ENCODE data around the gene CFAP54.

The CFAP54 gene

DNA sequence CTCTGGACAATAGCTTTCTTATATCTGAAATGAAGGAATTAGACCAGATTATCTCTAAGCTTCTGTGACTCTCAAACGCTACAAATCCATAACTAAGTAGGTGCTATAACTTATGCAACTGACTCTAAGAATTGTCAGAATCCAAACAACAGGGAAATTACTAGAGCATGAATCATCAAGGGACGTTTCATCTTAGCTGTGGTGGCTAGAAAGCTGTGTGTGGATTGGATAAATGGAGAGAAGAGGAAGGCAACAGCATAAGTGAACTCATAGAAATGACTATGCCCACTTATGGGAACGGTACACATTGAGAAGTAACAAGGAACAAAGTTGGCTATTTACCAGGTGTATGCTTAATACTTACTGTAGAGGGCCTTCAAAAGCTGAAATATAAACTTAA lies 321.7 kb downstream of the CFAP54 start:
- Histone ChIP-seq H3K27me3 (ENCODE audit: insufficient read depth, low read length) (no peaks in the 10 kb centered on the region), H3K9me3 (ENCODE audit: low read length) (no peaks in the 10 kb centered on the region), H2AFZ (ENCODE audit: low read depth, low read length) (peak overlapping the region; percentile 43), H3K36me3 (ENCODE audit: insufficient read depth, low read length) (no peaks in the 10 kb centered on the region), H3K4me3 (ENCODE audit: low read length) (no peak overlapping the region), H3K4me1 (ENCODE audit: insufficient read depth, low read length) (peaks cover 17% of the 10 kb centered on the region)

DNA sequence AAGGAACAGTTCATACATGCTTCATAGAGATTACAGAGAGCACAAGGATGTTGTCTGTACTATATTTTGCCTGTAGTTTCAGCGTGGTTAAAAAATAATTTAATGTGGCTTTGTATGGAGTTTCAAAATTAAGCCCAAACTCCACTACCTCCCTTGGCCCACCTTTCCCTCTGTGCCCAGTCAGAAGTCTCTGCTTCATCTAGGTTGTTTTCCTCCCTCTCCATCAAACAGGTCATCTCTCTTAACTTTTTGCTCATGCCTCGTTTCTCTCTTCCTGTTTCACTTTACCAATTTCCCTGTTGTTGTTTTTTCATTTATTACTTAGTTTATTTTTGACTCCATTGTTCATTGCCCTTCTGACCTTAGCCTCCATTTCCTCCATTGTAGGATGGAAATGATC lies 322.8 kb downstream of the CFAP54 start:
- Histone ChIP-seq H3K4me1 (ENCODE audit: insufficient read depth, low read length) (peaks cover 17% of the 10 kb centered on the region), H3K9me3 (ENCODE audit: low read length) (no peaks in the 10 kb centered on the region), H3K27me3 (ENCODE audit: insufficient read depth, low read length) (no peaks in the 10 kb centered on the region), H2AFZ (ENCODE audit: low read depth, low read length) (no peak overlapping the region), H3K36me3 (ENCODE audit: insufficient read depth, low read length) (no peaks in the 10 kb centered on the region), H3K4me3 (ENCODE audit: low read length) (no peak overlapping the region)

DNA sequence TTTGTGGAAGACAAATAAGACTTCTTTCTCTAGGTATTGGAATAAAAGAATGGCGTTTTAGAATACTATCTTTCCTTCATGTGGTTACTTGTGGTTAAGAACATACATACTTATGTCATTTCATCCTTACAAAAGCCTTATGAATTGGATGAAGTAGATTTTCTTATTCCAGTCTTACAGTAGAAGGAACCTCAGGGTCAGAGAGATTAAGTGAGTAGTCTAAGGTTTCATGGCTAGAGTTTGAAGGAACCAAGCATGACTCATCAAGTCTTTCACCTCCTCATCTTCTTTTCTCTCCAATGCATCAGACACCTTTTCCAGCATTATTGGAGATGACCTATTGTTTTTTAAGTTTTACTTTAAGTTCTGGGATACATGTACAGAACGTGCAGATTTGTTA lies 324.8 kb downstream of the CFAP54 start:
- Histone ChIP-seq H3K4me3 (ENCODE audit: low read length) (no peak overlapping the region), H3K9me3 (ENCODE audit: low read length) (no peaks in the 10 kb centered on the region), H3K4me1 (ENCODE audit: insufficient read depth, low read length) (peaks cover 17% of the 10 kb centered on the region), H3K36me3 (ENCODE audit: insufficient read depth, low read length) (no peaks in the 10 kb centered on the region), H3K27me3 (ENCODE audit: insufficient read depth, low read length) (no peaks in the 10 kb centered on the region), H2AFZ (ENCODE audit: low read depth, low read length) (no peak overlapping the region)

DNA sequence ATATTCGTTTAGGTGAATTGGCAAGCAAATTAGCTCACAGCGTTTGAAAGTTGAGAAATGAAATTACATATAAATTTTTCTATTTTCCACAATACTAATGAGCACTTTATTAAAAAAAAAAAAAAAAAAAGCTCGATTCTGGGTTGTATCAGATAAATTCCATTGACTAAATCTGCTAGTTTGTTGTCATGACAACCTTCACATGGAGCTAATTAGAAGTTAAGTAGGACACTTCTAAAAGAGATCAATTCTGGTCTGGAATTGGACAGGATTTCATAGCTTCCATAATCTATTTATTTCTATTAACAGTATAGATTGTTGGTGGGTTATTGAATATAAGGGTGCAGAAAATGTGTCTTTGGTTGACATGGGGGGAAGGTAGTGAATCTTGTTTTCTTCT lies 332.2 kb downstream of the CFAP54 start:
- H3K4me1 ChIP-seq (ENCODE audit: insufficient read depth, low read length): peaks cover 8% of the 10 kb centered on the region
- no peak overlapping the region for H3K4me3 ChIP-seq (ENCODE audit: low read length)
- H2AFZ ChIP-seq (ENCODE audit: low read depth, low read length): no peak overlapping the region
- H3K36me3 ChIP-seq (ENCODE audit: insufficient read depth, low read length): no peaks in the 10 kb centered on the region
- no peaks in the 10 kb centered on the region for H3K9me3 ChIP-seq (ENCODE audit: low read length)
- no peaks in the 10 kb centered on the region for H3K27me3 ChIP-seq (ENCODE audit: insufficient read depth, low read length)

DNA sequence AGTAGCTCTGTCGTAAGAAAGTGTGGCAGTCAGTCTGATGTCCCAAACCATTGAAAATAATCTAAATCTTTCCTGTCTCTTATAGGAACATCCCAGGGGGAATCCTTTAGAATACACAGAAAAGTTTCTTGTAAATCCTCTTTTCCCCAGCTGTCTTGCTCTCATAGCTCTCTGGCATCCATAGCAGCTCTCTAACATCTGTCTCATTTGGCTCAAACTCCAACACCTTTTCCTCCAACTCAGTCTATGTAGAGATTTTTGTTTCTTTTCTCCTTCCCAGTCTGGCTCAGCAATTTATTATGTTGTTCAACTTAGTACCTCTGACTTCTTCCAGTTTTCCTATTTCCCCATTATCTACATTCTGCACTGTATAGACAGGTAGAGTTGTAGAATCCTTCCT lies 333.3 kb downstream of the CFAP54 start:
- Histone ChIP-seq H3K4me1 (ENCODE audit: insufficient read depth, low read length) (peaks cover 8% of the 10 kb centered on the region), H3K4me3 (ENCODE audit: low read length) (no peak overlapping the region), H3K27me3 (ENCODE audit: insufficient read depth, low read length) (no peaks in the 10 kb centered on the region)

DNA sequence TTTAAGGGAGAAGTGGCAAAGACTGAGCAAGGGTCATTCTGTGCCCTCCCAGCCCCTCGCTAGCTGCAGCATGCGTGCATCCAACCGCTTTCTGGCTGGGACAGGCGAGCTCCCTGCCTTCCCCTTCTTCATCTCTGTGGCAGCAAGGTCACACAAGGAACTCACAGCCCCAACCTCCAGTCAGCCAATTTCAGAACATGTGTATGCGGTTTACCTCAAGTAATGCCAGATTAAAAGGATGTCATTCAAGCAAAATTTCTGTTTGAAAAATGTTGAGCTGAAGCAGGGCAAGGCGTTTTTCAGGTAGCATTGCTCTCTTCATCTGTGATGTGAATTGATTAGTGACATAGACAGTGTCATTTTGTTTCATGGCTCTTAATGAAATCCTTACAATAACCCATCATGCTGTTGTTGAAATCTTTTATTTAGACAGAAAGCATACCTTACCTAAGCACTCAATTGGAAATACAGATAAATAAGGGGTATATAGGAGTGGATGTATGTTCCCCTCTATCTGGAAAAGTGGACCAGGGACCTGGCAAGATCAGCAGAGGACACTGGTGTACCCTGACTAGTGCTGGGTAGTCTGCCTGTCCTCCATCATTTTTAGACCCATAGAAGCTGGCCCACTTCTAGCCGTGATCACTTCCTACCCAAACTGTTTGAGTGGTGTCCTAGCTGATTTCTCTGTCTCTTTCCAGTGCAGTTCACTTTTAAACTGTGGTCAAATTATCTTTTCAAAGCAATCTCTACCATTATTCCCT lies 334.9 kb downstream of the CFAP54 start:
- Histone ChIP-seq H2AFZ (ENCODE audit: low read depth, low read length) (peak overlapping the region; percentile 6), H3K9me3 (ENCODE audit: low read length) (no peaks in the 10 kb centered on the region), H3K36me3 (ENCODE audit: insufficient read depth, low read length) (no peaks in the 10 kb centered on the region), H3K4me1 (ENCODE audit: insufficient read depth, low read length) (peaks cover 8% of the 10 kb centered on the region), H3K4me3 (ENCODE audit: low read length) (no peak overlapping the region), H3K27me3 (ENCODE audit: insufficient read depth, low read length) (no peaks in the 10 kb centered on the region)

More for the DNA sequence above, 333.3 kb downstream of the CFAP54 start:
- Histone ChIP-seq H3K9me3 (ENCODE audit: low read length) (no peaks in the 10 kb centered on the region), H3K36me3 (ENCODE audit: insufficient read depth, low read length) (no peaks in the 10 kb centered on the region), H2AFZ (ENCODE audit: low read depth, low read length) (no peak overlapping the region)

DNA sequence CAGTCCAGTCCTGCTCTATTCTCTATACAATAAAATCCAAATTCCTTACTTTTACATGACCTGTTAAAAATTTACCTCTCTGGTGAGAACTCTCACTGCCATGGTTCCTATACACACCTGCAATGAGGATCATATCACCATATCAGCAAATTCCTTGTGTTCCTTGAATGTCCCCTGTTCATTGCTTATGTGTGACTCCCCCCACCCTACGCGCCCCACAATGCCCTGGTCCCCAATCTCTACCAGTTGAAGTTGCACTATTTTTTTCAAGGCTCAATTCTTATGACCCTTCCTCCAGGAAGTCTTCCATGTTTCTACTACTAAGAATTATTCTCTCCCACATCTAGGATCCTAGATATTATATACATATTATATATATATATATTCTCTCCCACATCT lies 335.5 kb downstream of the CFAP54 start:
- Histone ChIP-seq H3K36me3 (ENCODE audit: insufficient read depth, low read length) (no peaks in the 10 kb centered on the region), H2AFZ (ENCODE audit: low read depth, low read length) (no peak overlapping the region), H3K9me3 (ENCODE audit: low read length) (no peaks in the 10 kb centered on the region), H3K4me3 (ENCODE audit: low read length) (no peak overlapping the region), H3K27me3 (ENCODE audit: insufficient read depth, low read length) (no peaks in the 10 kb centered on the region), H3K4me1 (ENCODE audit: insufficient read depth, low read length) (peaks cover 8% of the 10 kb centered on the region)

DNA sequence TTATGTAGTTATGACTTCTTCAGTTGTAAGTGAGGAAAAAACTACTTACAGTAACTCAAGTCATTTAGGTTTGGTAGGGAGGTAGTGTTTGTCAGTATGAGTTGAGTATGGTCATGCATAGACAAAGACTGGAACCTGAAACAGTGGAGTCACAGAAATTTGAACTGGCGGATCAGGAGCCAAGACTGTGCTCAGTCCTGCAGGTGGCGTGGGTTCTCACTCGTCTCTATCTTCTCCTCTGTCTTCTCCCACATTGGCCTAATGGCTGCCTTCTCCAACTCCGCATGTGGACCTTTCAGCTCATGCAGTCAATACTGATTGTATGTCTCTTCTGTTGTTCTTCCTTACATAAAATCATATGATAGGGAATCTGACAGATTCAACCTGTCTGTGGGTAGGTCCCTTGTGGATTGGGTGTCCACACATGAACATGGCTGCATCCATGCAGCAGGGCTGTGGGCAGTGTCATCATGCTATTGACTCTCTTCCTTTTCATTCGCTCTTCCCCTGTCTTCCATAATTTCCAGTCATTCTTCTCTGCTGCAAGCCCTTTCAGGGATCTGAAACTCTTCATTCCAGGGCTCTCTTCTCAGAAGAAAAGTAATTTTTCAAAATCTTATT lies 338.9 kb downstream of the CFAP54 start:
- H3K9me3 ChIP-seq (ENCODE audit: low read length): no peaks in the 10 kb centered on the region
- no peak overlapping the region for H3K4me3 ChIP-seq (ENCODE audit: low read length)
- no peaks in the 10 kb centered on the region for H3K36me3 ChIP-seq (ENCODE audit: insufficient read depth, low read length)
- peaks cover 8% of the 10 kb centered on the region for H3K4me1 ChIP-seq (ENCODE audit: insufficient read depth, low read length)
- no peaks in the 10 kb centered on the region for H3K27me3 ChIP-seq (ENCODE audit: insufficient read depth, low read length)
- no peak overlapping the region for H2AFZ ChIP-seq (ENCODE audit: low read depth, low read length)

DNA sequence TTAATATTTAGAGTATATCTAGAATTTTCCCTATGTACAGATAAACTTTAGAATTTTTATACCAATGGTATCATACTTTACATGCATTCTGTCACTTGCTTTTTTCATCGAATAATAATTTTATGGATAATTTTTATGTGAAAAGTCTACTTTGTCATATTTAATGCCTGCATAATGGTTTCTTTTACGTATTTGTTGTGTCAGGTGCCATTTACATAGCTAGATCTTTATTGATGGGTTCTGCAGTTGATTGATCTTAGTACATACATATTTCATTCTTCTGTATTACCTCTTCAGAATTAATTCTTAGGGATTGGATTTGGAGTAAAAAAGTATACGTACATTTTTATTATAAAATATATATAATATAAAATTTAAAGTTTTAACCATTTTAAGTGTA lies 340.0 kb downstream of the CFAP54 start:
- H3K36me3 ChIP-seq (ENCODE audit: insufficient read depth, low read length): no peaks in the 10 kb centered on the region
- no peaks in the 10 kb centered on the region for H3K4me1 ChIP-seq (ENCODE audit: insufficient read depth, low read length)
- no peak overlapping the region for H2AFZ ChIP-seq (ENCODE audit: low read depth, low read length)
- H3K27me3 ChIP-seq (ENCODE audit: insufficient read depth, low read length): no peaks in the 10 kb centered on the region
- H3K9me3 ChIP-seq (ENCODE audit: low read length): no peaks in the 10 kb centered on the region
- H3K4me3 ChIP-seq (ENCODE audit: low read length): no peak overlapping the region

DNA sequence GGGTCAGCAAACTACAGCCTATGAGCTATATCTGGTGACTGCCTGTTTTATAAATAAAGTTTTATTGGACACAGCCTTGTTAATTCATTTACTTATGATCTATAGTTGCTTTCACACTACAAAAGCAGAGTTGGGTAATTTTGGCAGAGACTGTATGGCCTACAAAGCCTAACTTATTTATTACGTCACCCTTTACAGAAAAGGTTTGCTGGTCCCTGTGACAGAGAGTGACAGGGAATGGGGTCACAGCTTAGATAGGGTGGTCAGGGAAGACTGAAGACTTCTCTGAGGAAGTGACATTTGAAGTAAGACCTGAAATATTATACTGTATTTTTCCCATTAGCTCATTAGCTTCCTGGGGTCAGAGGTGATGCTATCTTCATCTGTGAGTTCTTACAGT lies 342.0 kb downstream of the CFAP54 start:
- H3K36me3 ChIP-seq (ENCODE audit: insufficient read depth, low read length): no peaks in the 10 kb centered on the region
- no peaks in the 10 kb centered on the region for H3K9me3 ChIP-seq (ENCODE audit: low read length)
- H3K4me1 ChIP-seq (ENCODE audit: insufficient read depth, low read length): no peaks in the 10 kb centered on the region
- no peaks in the 10 kb centered on the region for H3K27me3 ChIP-seq (ENCODE audit: insufficient read depth, low read length)
- no peak overlapping the region for H2AFZ ChIP-seq (ENCODE audit: low read depth, low read length)
- no peak overlapping the region for H3K4me3 ChIP-seq (ENCODE audit: low read length)

DNA sequence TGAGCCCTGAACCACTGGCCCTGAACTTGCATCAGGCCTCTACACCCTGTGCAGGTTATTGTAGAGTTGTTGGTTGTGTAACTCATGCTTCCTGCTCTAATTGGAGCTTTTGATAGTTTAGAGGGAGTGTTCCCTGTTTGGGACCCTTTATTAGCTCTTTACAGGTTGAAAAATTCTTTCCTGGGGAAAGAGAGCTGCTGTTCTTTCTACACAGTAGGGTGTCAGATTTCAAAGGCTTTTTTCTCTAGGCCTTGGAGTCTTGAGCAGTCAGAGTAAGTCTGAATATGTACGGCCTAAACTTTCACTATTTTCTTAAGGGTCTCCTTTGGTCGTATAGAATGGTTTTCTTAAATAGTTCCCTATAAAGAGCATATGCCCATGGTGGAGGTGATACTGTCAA lies 356.9 kb downstream of the CFAP54 start:
- H3K4me1 ChIP-seq (ENCODE audit: insufficient read depth, low read length): peaks cover 19% of the 10 kb centered on the region
- no peaks in the 10 kb centered on the region for H3K27me3 ChIP-seq (ENCODE audit: insufficient read depth, low read length)
- no peak overlapping the region for H3K4me3 ChIP-seq (ENCODE audit: low read length)
- no peaks in the 10 kb centered on the region for H3K36me3 ChIP-seq (ENCODE audit: insufficient read depth, low read length)
- no peak overlapping the region for H2AFZ ChIP-seq (ENCODE audit: low read depth, low read length)
- H3K9me3 ChIP-seq (ENCODE audit: low read length): no peaks in the 10 kb centered on the region

DNA sequence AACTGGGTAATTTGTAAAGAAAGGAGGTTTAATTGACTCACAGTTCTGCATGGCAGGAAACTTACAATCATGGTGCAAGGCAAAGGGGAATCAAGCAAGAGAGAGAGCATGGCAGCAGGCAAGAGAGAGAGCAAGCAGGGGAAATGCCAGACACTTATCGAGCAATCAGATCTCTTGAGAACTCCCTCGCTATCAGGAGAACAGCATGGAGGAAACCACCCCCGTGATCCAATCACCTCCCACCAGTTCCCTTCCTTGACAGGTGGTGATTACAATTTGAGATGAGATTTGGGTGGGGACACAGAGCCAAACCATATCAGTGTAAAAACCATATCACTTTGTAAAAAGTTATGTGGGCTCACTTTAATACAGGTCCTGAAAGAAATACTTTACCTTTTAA lies 361.3 kb downstream of the CFAP54 start:
- H3K9me3 ChIP-seq (ENCODE audit: low read length): no peaks in the 10 kb centered on the region
- H3K36me3 ChIP-seq (ENCODE audit: insufficient read depth, low read length): no peaks in the 10 kb centered on the region
- no peak overlapping the region for H2AFZ ChIP-seq (ENCODE audit: low read depth, low read length)
- H3K4me3 ChIP-seq (ENCODE audit: low read length): no peak overlapping the region
- no peaks in the 10 kb centered on the region for H3K27me3 ChIP-seq (ENCODE audit: insufficient read depth, low read length)
- H3K4me1 ChIP-seq (ENCODE audit: insufficient read depth, low read length): peaks cover 7% of the 10 kb centered on the region

DNA sequence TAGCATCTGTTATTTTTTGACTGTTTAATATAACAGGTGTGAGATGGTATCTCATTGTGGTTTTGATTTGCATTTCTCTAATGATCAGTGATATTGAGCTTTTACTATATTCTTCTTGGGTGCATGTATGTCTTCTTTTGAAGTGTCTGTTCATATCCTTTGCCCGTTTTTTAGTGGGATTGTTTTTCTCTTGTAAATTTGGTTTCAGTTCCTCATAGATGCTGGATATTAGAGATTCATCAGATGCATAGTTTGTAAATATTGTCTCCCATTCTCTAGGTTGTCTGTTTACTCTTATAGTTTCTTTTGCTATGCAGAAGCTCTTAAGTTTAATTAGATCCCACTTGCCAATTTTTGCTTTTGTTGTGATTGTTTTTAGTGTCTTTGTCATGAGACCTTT lies 368.8 kb downstream of the CFAP54 start:
- Histone ChIP-seq H3K4me1 (ENCODE audit: insufficient read depth, low read length) (peaks cover 12% of the 10 kb centered on the region), H3K9me3 (ENCODE audit: low read length) (peaks cover 4% of the 10 kb centered on the region), H3K4me3 (ENCODE audit: low read length) (no peak overlapping the region), H3K27me3 (ENCODE audit: insufficient read depth, low read length) (no peaks in the 10 kb centered on the region), H2AFZ (ENCODE audit: low read depth, low read length) (no peak overlapping the region), H3K36me3 (ENCODE audit: insufficient read depth, low read length) (no peaks in the 10 kb centered on the region)

DNA sequence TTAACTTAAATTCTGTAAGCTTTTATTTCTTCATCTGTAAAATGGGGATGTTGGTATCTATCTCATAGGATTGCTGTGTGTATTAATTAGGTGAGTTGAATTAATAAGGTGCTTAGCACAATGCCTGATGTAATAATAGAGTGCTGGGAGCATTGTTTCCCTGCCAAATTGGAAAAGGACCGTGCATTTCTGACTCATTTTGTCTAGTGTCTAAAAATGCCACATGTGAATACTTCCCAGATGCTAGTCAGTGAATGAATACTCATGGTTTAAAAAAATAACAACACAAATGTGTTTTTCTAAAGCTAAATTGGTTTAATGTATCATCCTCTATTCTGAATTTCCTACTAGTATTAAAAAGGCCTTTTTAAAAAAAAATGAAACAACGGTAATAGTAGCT lies 372.3 kb downstream of the CFAP54 start:
- peaks cover 4% of the 10 kb centered on the region for H3K9me3 ChIP-seq (ENCODE audit: low read length)
- H3K4me3 ChIP-seq (ENCODE audit: low read length): no peak overlapping the region
- no peaks in the 10 kb centered on the region for H3K36me3 ChIP-seq (ENCODE audit: insufficient read depth, low read length)
- no peaks in the 10 kb centered on the region for H3K27me3 ChIP-seq (ENCODE audit: insufficient read depth, low read length)
- no peak overlapping the region for H2AFZ ChIP-seq (ENCODE audit: low read depth, low read length)
- H3K4me1 ChIP-seq (ENCODE audit: insufficient read depth, low read length): peaks cover 8% of the 10 kb centered on the region
